ENCODE measurements around the gene ADNP. TPM values are rescaled to one million over a fixed set of nuclear protein-coding genes. Genes with fewer than 3 reads are reported as not detected.

The ADNP gene
- total RNA-seq, 1 experiment from 2014 or later: 106 TPM

- no peak for TF ChIP-seq ZNF425 (CRISPR knock-in tag; conservative IDR thresholded peaks at IDR 0.05)
- TF ChIP-seq, protein P1, sequence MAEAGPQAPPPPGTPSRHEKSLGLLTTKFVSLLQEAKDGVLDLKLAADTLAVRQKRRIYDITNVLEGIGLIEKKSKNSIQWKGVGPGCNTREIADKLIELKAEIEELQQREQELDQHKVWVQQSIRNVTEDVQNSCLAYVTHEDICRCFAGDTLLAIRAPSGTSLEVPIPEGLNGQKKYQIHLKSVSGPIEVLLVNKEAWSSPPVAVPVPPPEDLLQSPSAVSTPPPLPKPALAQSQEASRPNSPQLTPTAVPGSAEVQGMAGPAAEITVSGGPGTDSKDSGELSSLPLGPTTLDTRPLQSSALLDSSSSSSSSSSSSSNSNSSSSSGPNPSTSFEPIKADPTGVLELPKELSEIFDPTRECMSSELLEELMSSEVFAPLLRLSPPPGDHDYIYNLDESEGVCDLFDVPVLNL (CRISPR knock-in tag; IDR thresholded peaks at IDR 0.05; ENCODE audit: borderline replicate concordance, low read depth): no peak
Observed at GRCh38 chr20:50873585-50873984, 57.7 kb downstream of the ADNP start (continued).

- TF ChIP-seq PRRX2 (CRISPR knock-in tag; IDR thresholded peaks at IDR 0.05): no peak
- TF ChIP-seq RORB (CRISPR knock-in tag; IDR thresholded peaks at IDR 0.05): no peak
- H3K36me3 Mint-ChIP-seq: peaks cover 15% of the 10 kb centered on the region
- ATAC-seq: no peak
- H3K27me3 Mint-ChIP-seq (ENCODE audit: low read depth): no peaks in the 10 kb centered on the region
- POLR2A ChIA-PET: interaction anchor here (0.7 kb wide), 1 partner anchor 47 kb away, joined by 6 read pairs; no protein-coding TSS in a partner anchor
- no peak overlapping the region for H3K27ac Mint-ChIP-seq
- peaks cover 43% of the 10 kb centered on the region for H3K4me1 Mint-ChIP-seq
- no peak for DNase-seq (ENCODE audit: low spot score)
- CTCF ChIA-PET: interaction anchor here (0.9 to 1.0 kb wide), 2 partner anchors 10 to 78 kb away, joined by 4 read pairs; partner anchors contain the start of gene BCAS4
- no peak overlapping the region for H3K4me3 Mint-ChIP-seq
- no peaks in the 10 kb centered on the region for H3K9me3 Mint-ChIP-seq
Observed at GRCh38 chr20:50872560-50873425, 58.4 kb downstream of the ADNP start.

GRCh38 chr20:50870561-50871161 is 60.6 kb downstream of the ADNP start:
- no peaks in the 10 kb centered on the region for H3K27me3 Mint-ChIP-seq (ENCODE audit: low read depth)
- ChIA-PET CTCF (interaction anchor here (0.7 to 2.3 kb wide), 16 partner anchors 9 to 245 kb away, joined by 3 to 49 read pairs (median 5); partner anchors contain the start of genes ADNP and BCAS4), POLR2A (interaction anchor here (0.7 to 1.4 kb wide), 14 partner anchors 9 to 275 kb away, joined by 3 to 11 read pairs (median 4); partner anchors contain the start of genes ADNP, BCAS4, DPM1 and MOCS3)
- H3K27ac Mint-ChIP-seq: peak overlapping the region; percentile 97
- H3K4me1 Mint-ChIP-seq: peaks cover 36% of the 10 kb centered on the region
- H3K4me3 Mint-ChIP-seq: peak overlapping the region; percentile 75
- DNase-seq (ENCODE audit: low spot score): peak; percentile 94
- ATAC-seq: peak; percentile 99
- H3K36me3 Mint-ChIP-seq: peaks cover 2% of the 10 kb centered on the region; the same call in 1 of the 2 replicates
- H3K9me3 Mint-ChIP-seq: no peaks in the 10 kb centered on the region
- no peak for TF ChIP-seq CBFB (CRISPR knock-in tag; IDR thresholded peaks at IDR 0.05; ENCODE audit: low read depth)
- TF ChIP-seq SP1 (CRISPR knock-in tag; conservative IDR thresholded peaks at IDR 0.05): peak; percentile 67
- 0 out of 2 replicates have a peak, but pooled peaks have one; percentile 41 for TF ChIP-seq MYBL2 (CRISPR knock-in tag; IDR thresholded peaks at IDR 0.05)
- TF ChIP-seq TEAD1 (CRISPR knock-in tag; IDR thresholded peaks at IDR 0.05): peak; percentile 88
- 0 out of 2 replicates have a peak, but pooled peaks have one; percentile 58 for TF ChIP-seq ZNF281 (CRISPR knock-in tag; IDR thresholded peaks at IDR 0.05)
- TF ChIP-seq TP53 (CRISPR knock-in tag; IDR thresholded peaks at IDR 0.05): 0 out of 2 replicates have a peak, but pooled peaks have one; percentile 12
- no peak for TF ChIP-seq GTF2I (CRISPR knock-in tag; conservative IDR thresholded peaks at IDR 0.05)
- TF ChIP-seq ZNF532 (CRISPR knock-in tag; IDR thresholded peaks at IDR 0.05; ENCODE audit: borderline replicate concordance): no peak
- TF ChIP-seq SMAD3 (CRISPR knock-in tag; IDR thresholded peaks at IDR 0.05; ENCODE audit: borderline replicate concordance): 0 out of 2 replicates have a peak, but pooled peaks have one; percentile 31
- peak; percentile 44; the same call in 1 of the 2 replicates for TF ChIP-seq NFYB (CRISPR knock-in tag; conservative IDR thresholded peaks at IDR 0.05; ENCODE audit: low read depth)
- peak; percentile 32; the same call in 1 of the 2 replicates for TF ChIP-seq ETV6 (CRISPR knock-in tag; IDR thresholded peaks at IDR 0.05)
- peak; percentile 49; the same call in 1 of the 2 replicates for TF ChIP-seq MAX (CRISPR knock-in tag; IDR thresholded peaks at IDR 0.05)
- TF ChIP-seq MXD4 (CRISPR knock-in tag; IDR thresholded peaks at IDR 0.05; ENCODE audit: borderline replicate concordance): no peak
- peak; percentile 27; the same call in 1 of the 2 replicates for TF ChIP-seq TEAD4 (CRISPR knock-in tag; IDR thresholded peaks at IDR 0.05)
